Esophagus squamous epithelium (tissue), 4 donors: ENCODE results near the gene TSPAN7.

Experiments
- CTCF ChIP-seq, 6 experiments: fragments of 450-650 bp in 4 of 6; fragments of 200-600 bp in 2 of 6; sonication (generic) in 2 of 6; IDR thresholded peaks; one replicate each; pipeline ENCODE4 v1.5.1; 2016 to 2019; ENCODE audit warnings: antibody characterized with exemption in 6 of 6, mild to moderate bottlenecking in 4 of 6, moderate library complexity in 4 of 6
- POLR2A ChIP-seq, 4 donors: fragments of 450-650 bp; IDR thresholded peaks; one replicate each; pipeline ENCODE4 v1.6.1; 2017; ENCODE audit warnings: antibody characterized with exemption in 4 of 4, mild to moderate bottlenecking in 4 of 4, moderate library complexity in 3 of 4

GRCh38 chrX:38626296-38626695, 65.0 kb downstream of the TSPAN7 start:
- TF ChIP-seq CTCF (IDR thresholded peaks at IDR 0.05), result no peak
- no peak for TF ChIP-seq POLR2A (IDR thresholded peaks at IDR 0.05)
